PC-3 (cell line): Measurements from ENCODE around the gene SURF4. TPM values are rescaled to one million over a fixed set of nuclear protein-coding genes. Genes with fewer than 3 reads are reported as not detected.

Experiments used
- ATAC-seq: fragments of 200-7000 bp; cut with Tn5 transposase; 2 replicates; pipeline ENCODE4 v1.9.1; 2020; ENCODE audit warnings: mild to moderate bottlenecking, moderate library complexity
- BruUV-seq: library from RNA; stranded (reverse); fragments of 400-500 nt; replicated peaks from 2 replicates; lab custom pipeline; 2021; lab: Mats Ljungman, UMichigan
- CTCF ChIA-PET: fragments of 300-600 bp; sonication (Branson Sonifier 250); formaldehyde crosslinking; loops from one replicate; lab custom pipeline; 2022; ENCODE audit warnings: antibody characterized with exemption; lab: Charles Lee
- POLR2A ChIA-PET: fragments of 300-600 bp; sonication (Branson Sonifier 250); formaldehyde crosslinking; loops from one replicate; lab custom pipeline; 2022; ENCODE audit warnings: antibody characterized with exemption; ENCODE audit not compliant: unreplicated experiment; lab: Charles Lee
- DNase-seq: peaks from one replicate; pipeline ENCODE4 v3.0.0-alpha.2; 2015
- H2AFZ ChIP-seq: fragments of 300-600 bp; sonication (generic); 2 replicates; pipeline ENCODE4 v1.6.0; 2016; ENCODE audit warnings: antibody characterized with exemption, low read length
- H3F3A ChIP-seq: fragments of 300-600 bp; sonication (generic); one replicate; pipeline ENCODE4 v1.6.0; 2017; ENCODE audit warnings: antibody characterized with exemption, low read length, control low read depth, mild to moderate bottlenecking; ENCODE audit not compliant: unreplicated experiment
- H3K27ac ChIP-seq: fragments of 300-600 bp; sonication (generic); 2 replicates; pipeline ENCODE4 v1.5.1; 2016; ENCODE audit warnings: mild to moderate bottlenecking, low read length
- H3K27me3 ChIP-seq: fragments of 300-600 bp; sonication (generic); 2 replicates; pipeline ENCODE4 v1.6.1; 2016; ENCODE audit warnings: low read length, mixed read lengths
- H3K36me3 ChIP-seq: fragments of 300-600 bp; sonication (generic); 2 replicates; pipeline ENCODE4 v1.6.1; 2016; ENCODE audit warnings: low read depth, mixed run types, low read length, mixed read lengths
- H3K4me1 ChIP-seq: fragments of 300-600 bp; sonication (generic); 2 replicates; pipeline ENCODE4 v1.5.1; 2016; ENCODE audit warnings: low read length; ENCODE audit not compliant: insufficient read depth
- H3K4me2 ChIP-seq: fragments of 300-600 bp; sonication (generic); 2 replicates; pipeline ENCODE4 v1.6.0; 2016; ENCODE audit warnings: low read length
- H3K4me3 ChIP-seq: fragments of 300-600 bp; sonication (generic); 2 replicates; pipeline ENCODE4 v1.5.1; 2016; ENCODE audit warnings: mild to moderate bottlenecking, low read length, mixed read lengths
- H3K79me2 ChIP-seq: fragments of 300-600 bp; sonication (generic); 2 replicates; pipeline ENCODE4 v1.6.1; 2017; ENCODE audit warnings: low read length, mixed read lengths
- H3K9ac ChIP-seq: fragments of 300-600 bp; sonication (generic); 2 replicates; pipeline ENCODE4 v1.6.0; 2016; ENCODE audit warnings: mild to moderate bottlenecking, low read length
- H3K9me2 ChIP-seq: fragments of 300-600 bp; sonication (generic); replicated peaks from 2 replicates; pipeline ENCODE4 v1.6.1; 2016; ENCODE audit warnings: mixed run types, low read length, mixed read lengths
- H3K9me3 ChIP-seq: fragments of 300-600 bp; sonication (generic); 2 replicates; pipeline ENCODE4 v1.6.1; 2016; ENCODE audit warnings: low read length, mixed read lengths
- H4K20me1 ChIP-seq: fragments of 300-600 bp; sonication (generic); 2 replicates; pipeline ENCODE4 v1.6.1; 2016; ENCODE audit warnings: low read length, mixed read lengths
- CTCF ChIP-seq: fragments of 300-600 bp; sonication (generic); conservative IDR thresholded peaks from 2 replicates; pipeline ENCODE4 v1.5.1; 2017; ENCODE audit warnings: antibody characterized with exemption, low read depth, mild to moderate bottlenecking, low read length
- EZH2 ChIP-seq: fragments of 300-600 bp; sonication (generic); IDR thresholded peaks from one replicate; pipeline ENCODE4 v1.6.1; 2017; ENCODE audit warnings: antibody characterized with exemption, mild to moderate bottlenecking, low read length; ENCODE audit not compliant: unreplicated experiment
- EZH2phosphoT487 ChIP-seq: fragments of 300-600 bp; sonication (generic); IDR thresholded peaks from 2 replicates; pipeline ENCODE4 v1.6.1; 2018; ENCODE audit warnings: mild to moderate bottlenecking, antibody characterized with exemption, low read length, borderline replicate concordance
- intact Hi-C: fragments of 100-400 bp; cut with micrococcal nuclease; formaldehyde crosslinking; loops from 2 replicates; pipeline ENCODE4 v1.9.0; 2023
- total RNA-seq: library from RNA; depleted of rRNA; stranded (reverse); fragments of >200 nt; gene quantifications from 2 replicates; pipeline ENCODE4 v1.2.3, GENCODE V29; 2014

Gene SURF4
- total RNA-seq, 1 experiment from 2014 or later = 161 TPM

GRCh38 chr9:133366435-133366834, 9.4 kb downstream of the SURF4 start:
- intact Hi-C loops = no loop called here
- H3K4me1 ChIP-seq = peaks cover 8% of the 10 kb centered on the region; the same call in 1 of the 2 replicates
- no peaks in the 10 kb centered on the region for H3K27me3 ChIP-seq
- no peak overlapping the region for H2AFZ ChIP-seq
- CTCF ChIA-PET = no interaction called here
- peaks cover 21% of the 10 kb centered on the region; the same call in 1 of the 2 replicates for H4K20me1 ChIP-seq
- TF ChIP-seq EZH2phosphoT487 = no peak
- no peak for TF ChIP-seq CTCF
- TF ChIP-seq EZH2 = no peak
- no peak overlapping the region for H3K9ac ChIP-seq
- H3K36me3 ChIP-seq = peaks cover 16% of the 10 kb centered on the region; the same call in 1 of the 2 replicates
- DNase-seq (no peak), ATAC-seq (no peak)
- no peak overlapping the region for H3K4me2 ChIP-seq
- peaks cover 47% of the 10 kb centered on the region for H3K79me2 ChIP-seq
- no peak overlapping the region for H3K27ac ChIP-seq
- BruUV-seq = no TSS peak
- H3K4me3 ChIP-seq = no peak overlapping the region
- H3K9me3 ChIP-seq = no peaks in the 10 kb centered on the region
- no peaks in the 10 kb centered on the region for H3F3A ChIP-seq
- H3K9me2 ChIP-seq = no peaks in the 10 kb centered on the region
- POLR2A ChIA-PET = no interaction called here

GRCh38 chr9:133362359-133363044, 13.4 kb downstream of the SURF4 start:
- no peak for ATAC-seq
- no peak overlapping the region for H3K9ac ChIP-seq
- TSS peak; percentile 27 for BruUV-seq
- no peaks in the 10 kb centered on the region for H3F3A ChIP-seq
- H3K79me2 ChIP-seq = peaks cover 24% of the 10 kb centered on the region
- no peak overlapping the region for H3K4me2 ChIP-seq
- no peak overlapping the region for H3K4me3 ChIP-seq
- H3K9me3 ChIP-seq = no peaks in the 10 kb centered on the region
- TF ChIP-seq EZH2phosphoT487 = no peak
- no peak for TF ChIP-seq CTCF
- TF ChIP-seq EZH2 = no peak
- no peak overlapping the region for H2AFZ ChIP-seq
- H3K36me3 ChIP-seq = peaks cover 19% of the 10 kb centered on the region
- no peaks in the 10 kb centered on the region for H3K27me3 ChIP-seq
- CTCF ChIA-PET = no interaction called here
- no peak overlapping the region for H3K27ac ChIP-seq
- no peaks in the 10 kb centered on the region for H3K9me2 ChIP-seq
- no peaks in the 10 kb centered on the region for H4K20me1 ChIP-seq
- DNase-seq = no peak
- POLR2A ChIA-PET = no interaction called here
- H3K4me1 ChIP-seq = peaks cover 6% of the 10 kb centered on the region
- intact Hi-C loops = no loop called here

DNA sequence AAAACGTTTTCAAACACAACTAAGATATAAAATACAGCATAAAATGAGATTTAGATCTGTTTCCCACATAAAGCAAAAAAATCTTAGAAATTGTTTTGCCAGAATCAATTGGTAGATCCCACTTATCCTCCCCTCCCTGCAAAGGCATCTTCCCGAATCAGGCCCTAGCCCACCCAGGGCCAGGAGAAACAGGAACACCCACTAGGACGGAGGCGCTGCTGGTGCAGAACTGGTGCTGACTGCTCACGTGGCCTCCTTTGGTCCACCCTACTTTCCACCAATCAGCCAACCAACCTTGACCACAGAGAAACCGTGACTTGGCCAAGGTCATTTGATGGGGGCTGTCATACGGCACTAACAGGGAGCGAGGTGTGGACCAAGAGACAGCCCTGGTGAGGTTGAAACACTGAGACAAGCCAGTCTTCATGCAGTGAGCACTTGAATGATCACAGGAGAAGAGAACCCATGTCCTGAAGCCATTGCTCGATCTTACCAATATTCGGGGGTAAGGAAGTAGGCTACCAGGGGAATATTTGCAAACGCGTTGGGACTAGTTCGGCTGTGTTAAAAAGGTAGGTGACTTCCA, 14.3 kb downstream of the SURF4 start:
- H3K9ac ChIP-seq = no peak overlapping the region
- H4K20me1 ChIP-seq = no peaks in the 10 kb centered on the region
- H3K9me2 ChIP-seq = no peaks in the 10 kb centered on the region
- TF ChIP-seq EZH2 (no peak), CTCF (no peak), EZH2phosphoT487 (no peak)
- H3K27ac ChIP-seq = no peak overlapping the region
- ChIA-PET POLR2A (no interaction called here), CTCF (no interaction called here)
- no peak overlapping the region for H3K4me2 ChIP-seq
- no TSS peak for BruUV-seq
- DNase-seq = no peak
- intact Hi-C loops = no loop called here
- H3K9me3 ChIP-seq = no peaks in the 10 kb centered on the region
- H3K4me3 ChIP-seq = no peak overlapping the region
- ATAC-seq = no peak
- H3F3A ChIP-seq = no peaks in the 10 kb centered on the region
- peaks cover 11% of the 10 kb centered on the region for H3K4me1 ChIP-seq
- H3K27me3 ChIP-seq = no peaks in the 10 kb centered on the region
- peaks cover 25% of the 10 kb centered on the region for H3K79me2 ChIP-seq
- H2AFZ ChIP-seq = no peak overlapping the region
- H3K36me3 ChIP-seq = peaks cover 19% of the 10 kb centered on the region
